ENCODE data around the gene RAI1. TPM values are rescaled to one million over a fixed set of nuclear protein-coding genes. Genes with fewer than 3 reads are reported as not detected.
A peak's percentile ranks its signal among the peaks of the same experiment; 100 is the strongest.

RAI1 gene
- total and polyA plus RNA-seq, 2 of the 13 experiments (the other 11 are each of a cell fraction or from before 2014, with no cell fraction given), result 3.4 to 5.2 TPM

GRCh38 chr17:17668775-17669579 lies 12.3 kb upstream of the RAI1 start:
- POLR2A ChIA-PET, result interaction anchor here (1.3 to 1.7 kb wide), 2 partner anchors 13 to 24 kb away, joined by 4 read pairs; no protein-coding TSS in a partner anchor
- in situ Hi-C loops (cut with HindIII; ENCODE audit: extremely low pct_ligation_motif_present, low pct_unique_long_range_greater_than_20kb), result no loop called here
- no TSS peak for BruUV-seq (replicated peaks)
- TF ChIP-seq ZNF407 (CRISPR knock-in tag; IDR thresholded peaks at IDR 0.05; ENCODE audit: not compliant biosample characterization) (peak; percentile 56), ZNF629 (CRISPR knock-in tag; conservative IDR thresholded peaks at IDR 0.05) (peak; percentile 93), ZNF687 (CRISPR knock-in tag; IDR thresholded peaks at IDR 0.05) (peak; percentile 55; the same call in 1 of the 2 replicates), ZNF350 (CRISPR knock-in tag; IDR thresholded peaks at IDR 0.05; ENCODE audit: borderline replicate concordance, low read depth) (0 out of 2 replicates have a peak, but pooled peaks have one; percentile 25), MAF1 (CRISPR knock-in tag; IDR thresholded peaks at IDR 0.05; ENCODE audit: borderline replicate concordance) (no peak), CREM (IDR thresholded peaks at IDR 0.05) (no peak), CREM (CRISPR knock-in tag; IDR thresholded peaks at IDR 0.05) (no peak), FIP1L1 (IDR thresholded peaks at IDR 0.05; ENCODE audit: borderline replicate concordance, insufficient read depth, low read depth, low read length) (no peak), SALL1 (CRISPR knock-in tag; IDR thresholded peaks at IDR 0.05) (peak; percentile 36; the same call in 1 of the 2 replicates), ZMYM3 (CRISPR knock-in tag; IDR thresholded peaks at IDR 0.05) (peak; percentile 89), GATAD2A (CRISPR knock-in tag; IDR thresholded peaks at IDR 0.05) (peak; percentile 46; the same call in 1 of the 2 replicates)

More at GRCh38 chr17:17668775-17669579, 12.3 kb upstream of the RAI1 start:
- FAIRE-seq (no peak), ATAC-seq (peak; percentile 72; the same call in 2 of the 3 replicates), DNase-seq (ENCODE audit: low spot score) (no peak)
- no peak overlapping the region; a peak in 1 of 6 replicates for H3K4me3 ChIP-seq (replicated peaks in 1 of 3; ENCODE audit: insufficient read depth in 1 of 3, low read depth in 2 of 3, low read length in 3 of 3)
- H3K4me1 ChIP-seq (ENCODE audit: insufficient read depth, low read length), result peaks cover 86% of the 10 kb centered on the region
- H3K36me3 ChIP-seq (replicated peaks in 1 of 2; ENCODE audit: control insufficient read depth in 1 of 2, insufficient read depth in 2 of 2, low read length in 2 of 2), result no peaks in the 10 kb centered on the region
- no peaks in the 10 kb centered on the region for H3K79me2 ChIP-seq (ENCODE audit: insufficient read depth, low read length)
- intact Hi-C loops (cut with micrococcal nuclease; ENCODE audit: unreplicated experiment), result loop anchor here (10.0 kb wide), 1 partner anchor 56 kb away; no protein-coding TSS in a partner anchor
- H3K9me3 ChIP-seq (ENCODE audit: low read length), result no peaks in the 10 kb centered on the region
- peaks cover 0 to 16% of the 10 kb centered on the region in 2 experiments; a peak in 2 of 5 replicates for H3K27me3 ChIP-seq (ENCODE audit: control insufficient read depth in 1 of 2, insufficient read depth in 2 of 2, low read length in 2 of 2)
- H3K4me2 ChIP-seq (ENCODE audit: low read depth, low read length), result peak overlapping the region; percentile 34; the same call in 1 of the 2 replicates
- H4K20me1 ChIP-seq (ENCODE audit: insufficient read depth, low read length), result no peaks in the 10 kb centered on the region
- H3K9ac ChIP-seq (ENCODE audit: insufficient read depth, low read depth, low read length), result no peak overlapping the region
- no peak overlapping the region for H3K27ac ChIP-seq (ENCODE audit: extremely low read length, insufficient read depth, low read length)
- H2AFZ ChIP-seq (ENCODE audit: low read length), result no peak overlapping the region
- CTCF ChIA-PET (ENCODE audit: low intra/inter-chr PET ratio, low total read pairs), result no interaction called here
- 91% methylated on average over 1 of the region's 20 CpGs for WGBS (ENCODE audit: low lambda C conversion rate)

Measured in HepG2 (cell line).